H1 (cell line): ENCODE measurements around the gene WNT11.

ENCODE experiments used
- EP300 ChIP-seq, 2 experiments: IDR thresholded peaks; 1 replicate in 1 of 2; 2 replicates in 1 of 2; pipeline ENCODE4 v1.6.1; 2011 to 2012; ENCODE audit warnings: low read depth in 2 of 2, low read length in 2 of 2, mild to moderate bottlenecking in 2 of 2, borderline replicate concordance in 1 of 2, inconsistent platforms in 1 of 2, moderate library complexity in 1 of 2
- EZH2 ChIP-seq: fragments of 200-600 bp; sonication (generic); IDR thresholded peaks from 2 replicates; pipeline ENCODE4 v1.7.1; 2012; ENCODE audit warnings: low read depth, mild to moderate bottlenecking, moderate library complexity, low read length, inconsistent platforms; ENCODE audit not compliant: severe bottlenecking
- JUND ChIP-seq: IDR thresholded peaks from 2 replicates; pipeline ENCODE4 v1.6.1; 2011; ENCODE audit warnings: mild to moderate bottlenecking, improper control_type of control experiment, low read length
- MAX ChIP-seq: IDR thresholded peaks from 2 replicates; pipeline ENCODE4 v1.6.1; 2012; ENCODE audit warnings: inconsistent platforms
- NRF1 ChIP-seq: IDR thresholded peaks from 2 replicates; pipeline ENCODE4 v1.6.1; 2011; ENCODE audit warnings: mild to moderate bottlenecking, low read depth, low read length, improper control_type of control experiment
- POLR2A ChIP-seq, 2 experiments: IDR thresholded peaks; 1 replicate in 1 of 2; 2 replicates in 1 of 2; pipeline ENCODE4 v1.6.1; 2011; ENCODE audit warnings: low read depth in 2 of 2, low read length in 2 of 2, mild to moderate bottlenecking in 2 of 2; ENCODE audit errors: control extremely low read depth in 1 of 2
- POLR2AphosphoS5 ChIP-seq: IDR thresholded peaks from 2 replicates; pipeline ENCODE4 v1.6.1; 2011; ENCODE audit warnings: low read depth, low read length
- RFX5 ChIP-seq: IDR thresholded peaks from 2 replicates; pipeline ENCODE4 v1.6.1; 2011; ENCODE audit warnings: low read depth, low read length, improper control_type of control experiment, borderline replicate concordance
- SIRT6 ChIP-seq: IDR thresholded peaks from one replicate; pipeline ENCODE4 v1.7.1; 2012; ENCODE audit warnings: low read length, inconsistent platforms
- SRF ChIP-seq: IDR thresholded peaks from 2 replicates; pipeline ENCODE4 v1.6.1; 2011; ENCODE audit warnings: mild to moderate bottlenecking, low read depth, low read length, moderate library complexity
- TAF1 ChIP-seq: IDR thresholded peaks from 2 replicates; pipeline ENCODE4 v1.6.1; 2011; ENCODE audit warnings: mild to moderate bottlenecking, low read depth, low read length
- USF2 ChIP-seq: IDR thresholded peaks from 2 replicates; pipeline ENCODE4 v1.6.1; 2011; ENCODE audit warnings: low read length, improper control_type of control experiment
- YY1 ChIP-seq: IDR thresholded peaks from 2 replicates; pipeline ENCODE4 v1.6.1; 2011; ENCODE audit warnings: low read depth, mild to moderate bottlenecking, low read length
- TF ChIP-seq, protein P1 (sequence below), 3 experiments: IDR thresholded peaks; 1 replicate in 2 of 3; 2 replicates in 1 of 3; pipeline versions ENCODE4 v1.5.1 to v1.6.1; 2011; ENCODE audit warnings: low read length in 3 of 3, mild to moderate bottlenecking in 3 of 3, inconsistent platforms in 2 of 3, low read depth in 1 of 3, moderate library complexity in 1 of 3; ENCODE audit not compliant: insufficient read depth in 1 of 3; ENCODE audit errors: control extremely low read depth in 1 of 3

- TF ChIP-seq POLR2A (IDR thresholded peaks at IDR 0.05; ENCODE audit: control extremely low read depth in 1 of 2, low read depth in 2 of 2, low read length in 2 of 2), result no peak
- TF ChIP-seq, protein P1, sequence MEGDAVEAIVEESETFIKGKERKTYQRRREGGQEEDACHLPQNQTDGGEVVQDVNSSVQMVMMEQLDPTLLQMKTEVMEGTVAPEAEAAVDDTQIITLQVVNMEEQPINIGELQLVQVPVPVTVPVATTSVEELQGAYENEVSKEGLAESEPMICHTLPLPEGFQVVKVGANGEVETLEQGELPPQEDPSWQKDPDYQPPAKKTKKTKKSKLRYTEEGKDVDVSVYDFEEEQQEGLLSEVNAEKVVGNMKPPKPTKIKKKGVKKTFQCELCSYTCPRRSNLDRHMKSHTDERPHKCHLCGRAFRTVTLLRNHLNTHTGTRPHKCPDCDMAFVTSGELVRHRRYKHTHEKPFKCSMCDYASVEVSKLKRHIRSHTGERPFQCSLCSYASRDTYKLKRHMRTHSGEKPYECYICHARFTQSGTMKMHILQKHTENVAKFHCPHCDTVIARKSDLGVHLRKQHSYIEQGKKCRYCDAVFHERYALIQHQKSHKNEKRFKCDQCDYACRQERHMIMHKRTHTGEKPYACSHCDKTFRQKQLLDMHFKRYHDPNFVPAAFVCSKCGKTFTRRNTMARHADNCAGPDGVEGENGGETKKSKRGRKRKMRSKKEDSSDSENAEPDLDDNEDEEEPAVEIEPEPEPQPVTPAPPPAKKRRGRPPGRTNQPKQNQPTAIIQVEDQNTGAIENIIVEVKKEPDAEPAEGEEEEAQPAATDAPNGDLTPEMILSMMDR (IDR thresholded peaks at IDR 0.05; ENCODE audit: control extremely low read depth in 1 of 3, insufficient read depth in 1 of 3, low read depth in 1 of 3, low read length in 3 of 3), result no peak
- TF ChIP-seq MAX, result no peak
- TF ChIP-seq USF2, result no peak
- TF ChIP-seq TAF1, result no peak
- no peak for TF ChIP-seq SRF
- TF ChIP-seq RFX5, result no peak
- TF ChIP-seq YY1, result no peak
- no peak for TF ChIP-seq JUND
- TF ChIP-seq NRF1, result no peak
- no peak for TF ChIP-seq SIRT6
- TF ChIP-seq EP300 (IDR thresholded peaks at IDR 0.05; ENCODE audit: borderline replicate concordance in 1 of 2, low read depth in 2 of 2, low read length in 2 of 2), result no peak
- no peak for TF ChIP-seq EZH2
- no peak for TF ChIP-seq POLR2AphosphoS5
These were observed 2.4 kb downstream of the WNT11 start for GRCh38 chr11:76203937-76204336.
